Measurements from ENCODE around the gene REXO4.
"Not testable (repeated sequence)": the region's sequence is repeated elsewhere in the genome, so short reads cannot be mapped to it uniquely, and the experiment has no call there.

The REXO4 gene

GRCh38 chr9:133419005-133419404, 1.2 kb upstream of the REXO4 start:
- FAIRE-seq: no peak

DNA sequence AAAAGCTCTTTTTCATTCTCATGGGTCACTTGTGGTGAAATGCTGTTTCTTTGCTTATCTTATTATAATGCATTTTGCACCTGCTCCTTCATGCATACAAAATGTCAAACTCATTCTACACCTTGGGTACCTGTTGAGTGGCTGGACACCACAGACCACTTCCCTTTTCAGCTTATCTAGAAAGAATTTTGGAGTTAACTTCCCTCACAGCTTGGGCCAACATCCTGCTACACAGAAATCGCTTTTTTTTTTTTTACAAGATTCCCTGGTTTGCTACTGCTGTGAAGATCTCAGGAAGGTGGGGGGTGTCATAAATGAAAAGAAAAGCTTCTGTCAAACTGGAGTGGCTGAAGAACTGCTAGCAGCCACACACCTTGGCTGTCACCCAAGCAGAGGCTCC, 2.6 kb downstream of the REXO4 start:
- FAIRE-seq: no peak

- no peak for FAIRE-seq
Observed at GRCh38 chr9:133408042-133408441, 9.8 kb downstream of the REXO4 start.

- FAIRE-seq: no peak
Observed at GRCh38 chr9:133406480-133407307, 11.1 kb downstream of the REXO4 start.

DNA sequence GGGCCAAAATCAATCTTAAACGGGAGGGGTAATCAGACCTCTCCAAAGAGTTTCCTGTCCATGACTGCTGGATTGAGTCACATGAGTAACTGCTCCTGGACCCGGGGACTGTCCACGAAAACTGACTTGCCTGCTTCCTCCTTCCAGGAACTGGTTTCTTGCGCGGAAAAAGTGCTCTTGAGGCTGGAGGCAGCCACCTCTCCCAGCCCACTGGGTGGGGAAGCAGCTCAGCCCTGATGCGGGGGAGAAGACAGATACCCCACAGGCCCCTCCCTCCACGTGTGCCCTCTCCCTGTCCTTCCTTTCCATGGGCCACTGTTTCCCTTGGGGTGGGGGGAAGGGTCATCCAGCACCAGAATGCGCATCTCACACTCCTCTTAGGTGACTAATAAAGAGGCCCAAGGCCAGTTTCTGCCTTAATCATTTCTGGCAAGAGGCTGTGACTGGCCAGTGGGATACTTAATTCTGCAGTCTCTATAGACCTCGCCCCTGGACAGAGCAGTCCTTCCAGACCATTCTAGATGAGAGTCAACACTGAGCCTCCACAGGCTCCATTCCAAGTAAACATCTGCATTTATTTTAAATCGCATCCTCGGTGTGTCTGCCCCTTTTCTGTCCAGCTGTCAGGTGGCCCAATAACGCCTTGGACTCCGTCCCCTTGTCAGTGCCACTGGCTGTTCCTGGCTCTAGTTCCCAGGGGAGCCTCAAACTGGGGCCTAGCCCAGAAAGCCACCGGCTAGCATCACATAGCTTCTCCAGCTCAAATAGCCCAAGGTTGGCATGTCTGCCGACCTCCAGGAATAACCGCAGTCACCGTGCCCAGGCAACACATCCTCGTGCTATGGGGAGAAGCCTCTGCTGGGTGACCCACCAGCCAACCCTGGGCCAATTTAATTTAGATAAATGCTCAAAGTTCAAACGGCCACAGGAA, 12.0 kb downstream of the REXO4 start:
- no peak for FAIRE-seq

GRCh38 chr9:133404454-133405002, 13.3 kb downstream of the REXO4 start:
- no peak for FAIRE-seq

DNA sequence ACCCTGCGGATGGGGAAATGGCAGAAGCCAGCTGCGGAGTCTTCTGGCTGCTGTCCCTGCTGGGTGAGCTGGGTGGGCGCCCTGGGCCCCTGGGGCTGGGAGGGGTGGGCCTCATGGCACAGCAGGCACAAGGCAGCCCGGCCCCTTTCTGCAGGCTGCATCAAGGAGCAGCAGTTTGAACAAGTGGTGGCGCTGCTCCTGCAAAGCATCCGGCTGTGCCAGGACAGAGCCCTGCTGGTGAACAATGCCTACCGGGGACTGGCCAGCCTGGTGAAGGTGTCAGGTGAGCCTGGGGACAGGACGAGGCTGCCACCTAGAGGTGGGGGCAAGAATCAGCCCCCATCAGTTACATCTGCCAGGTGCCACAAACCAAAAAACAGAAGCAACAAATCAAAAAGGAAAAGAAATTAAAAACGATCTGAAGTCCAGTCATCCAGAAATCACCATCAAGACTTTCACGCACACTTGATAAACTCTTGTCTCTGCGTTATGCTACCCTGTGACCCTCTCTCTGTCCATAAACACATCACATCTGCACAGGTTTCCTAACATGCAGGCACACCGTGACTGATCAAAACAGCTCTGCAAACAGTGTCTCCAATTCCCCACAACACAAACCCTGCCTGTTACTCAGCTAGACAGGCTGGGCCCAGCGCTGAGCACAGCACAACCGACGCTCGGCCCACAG, 13.9 kb downstream of the REXO4 start:
- no peak for FAIRE-seq

DNA sequence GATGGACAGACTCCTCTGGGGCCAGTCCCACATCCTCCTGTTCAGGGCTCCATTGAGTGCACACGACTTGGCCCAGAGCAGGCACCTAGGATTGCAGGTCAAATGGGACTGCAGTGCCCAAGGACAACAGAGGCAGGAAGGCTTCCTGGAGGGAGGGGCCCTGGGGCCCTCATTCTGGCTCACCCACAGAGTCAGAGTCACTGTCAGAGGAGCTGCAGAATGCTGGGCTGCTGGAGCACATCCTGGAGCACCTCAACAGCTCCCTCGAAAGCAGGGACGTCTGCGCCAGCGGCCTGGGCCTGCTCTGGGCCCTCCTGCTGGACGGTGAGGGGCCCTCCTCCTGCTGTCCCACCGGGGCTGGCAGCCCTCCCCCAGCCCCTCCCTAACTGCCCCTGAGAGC, 15.1 kb downstream of the REXO4 start:
- FAIRE-seq: no peak

- FAIRE-seq: no peak
Observed at GRCh38 chr9:133401588-133401987, 16.2 kb downstream of the REXO4 start.

GRCh38 chr9:133400292-133400691, 17.5 kb downstream of the REXO4 start:
- FAIRE-seq: no peak

DNA sequence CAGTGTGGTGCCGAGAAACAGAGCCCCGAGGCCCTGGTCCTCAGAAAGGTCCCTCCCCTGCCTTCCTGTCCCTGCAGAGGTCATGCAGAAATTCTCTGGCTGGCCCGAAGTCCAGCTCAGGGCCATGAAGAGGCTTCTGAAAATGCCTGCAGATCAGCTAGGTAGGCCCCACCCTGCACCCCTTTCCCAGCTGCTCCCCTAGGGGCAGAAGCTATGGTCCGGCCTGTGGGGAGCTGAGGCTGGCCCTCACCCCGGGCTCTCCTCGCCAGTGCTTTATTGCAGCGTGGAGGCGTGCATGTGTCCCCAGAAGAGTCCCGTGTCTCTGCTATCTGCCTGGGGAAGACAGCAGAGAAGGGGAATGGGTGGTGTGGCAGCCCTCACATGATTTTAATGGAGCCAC, 19.9 kb downstream of the REXO4 start:
- no peak for FAIRE-seq

- no peak for FAIRE-seq
Observed at GRCh38 chr9:133397370-133397769, 20.4 kb downstream of the REXO4 start.

DNA sequence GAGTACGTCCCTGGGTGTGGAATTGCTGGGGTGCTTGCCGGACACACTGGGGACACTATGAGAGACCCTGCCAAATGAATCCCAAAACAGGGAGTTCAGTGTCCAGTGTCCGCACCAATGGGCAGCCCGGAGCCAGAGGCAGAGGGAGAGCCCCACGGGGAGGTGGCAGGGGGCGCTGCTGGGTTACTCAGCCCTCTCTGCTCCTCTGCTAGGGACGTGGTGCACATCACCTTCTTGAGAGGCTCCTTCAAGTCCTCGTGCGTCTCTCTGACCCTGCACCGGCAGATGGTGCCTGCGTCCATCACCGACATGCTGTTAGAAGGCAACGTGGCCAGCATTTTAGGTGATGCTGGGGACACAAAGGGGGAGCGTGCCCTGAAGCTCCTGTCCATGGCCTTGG, 20.9 kb downstream of the REXO4 start:
- FAIRE-seq: no peak

- FAIRE-seq: no peak
Observed at GRCh38 chr9:133394687-133395271, 23.0 kb downstream of the REXO4 start.

DNA sequence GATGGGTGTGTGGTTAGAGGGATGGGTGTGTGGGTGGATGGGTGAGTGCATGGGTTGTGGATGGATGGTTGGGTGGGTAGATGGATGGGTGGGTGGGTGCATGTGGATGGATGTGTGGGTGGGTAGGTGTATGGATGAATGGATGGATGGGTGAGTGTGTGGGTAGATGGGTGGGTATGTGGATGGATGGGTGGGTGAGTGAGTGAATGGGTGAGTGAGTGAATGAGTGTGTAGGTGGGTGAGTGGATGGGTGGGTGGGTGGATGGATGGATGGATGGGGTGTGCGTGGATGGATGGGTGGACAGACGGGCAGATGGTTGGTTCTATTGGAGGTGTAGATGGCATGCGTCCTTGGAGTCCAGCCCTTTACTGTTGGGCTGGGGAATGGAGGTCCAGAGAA, 24.4 kb downstream of the REXO4 start:
- no peak for FAIRE-seq

DNA sequence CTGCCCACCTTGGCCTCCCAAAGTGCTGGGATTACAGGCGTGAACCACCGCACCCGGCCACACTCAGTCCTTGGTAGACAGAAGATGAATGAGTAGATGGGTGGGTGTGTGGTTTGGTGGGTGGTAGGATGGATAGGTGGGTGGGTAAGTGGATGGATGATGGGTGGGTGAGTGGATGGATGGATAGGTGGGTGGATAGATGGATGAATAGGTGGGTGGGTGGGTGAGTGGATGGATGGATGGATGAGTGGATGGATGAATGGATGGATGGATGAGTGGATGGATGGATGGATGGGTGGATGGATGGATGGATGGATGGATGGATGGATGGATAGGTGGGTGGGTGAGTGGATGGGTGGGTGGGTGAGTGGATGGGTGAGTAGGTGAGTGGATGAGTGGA, 25.5 kb downstream of the REXO4 start:
- not testable (repeated sequence) for FAIRE-seq

DNA sequence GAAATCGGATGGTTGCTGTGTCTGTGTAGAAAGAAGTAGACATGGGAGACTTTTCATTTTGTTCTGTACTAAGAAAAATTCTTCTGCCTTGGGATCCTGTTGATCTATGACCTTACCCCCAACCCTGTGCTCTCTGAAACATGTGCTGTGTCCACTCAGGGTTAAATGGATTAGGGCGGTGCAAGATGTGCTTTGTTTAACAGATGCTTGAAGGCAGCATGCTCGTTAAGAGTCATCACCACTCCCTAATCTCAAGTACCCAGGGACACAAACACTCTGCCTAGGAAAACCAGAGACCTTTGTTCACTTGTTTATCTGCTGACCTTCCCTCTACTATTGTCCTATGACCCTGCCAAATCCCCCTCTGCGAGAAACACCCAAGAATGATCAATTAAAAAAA, 26.4 kb downstream of the REXO4 start:
- not testable (repeated sequence) for FAIRE-seq

- FAIRE-seq: no peak
Observed at GRCh38 chr9:133390713-133391112, 27.1 kb downstream of the REXO4 start.

DNA sequence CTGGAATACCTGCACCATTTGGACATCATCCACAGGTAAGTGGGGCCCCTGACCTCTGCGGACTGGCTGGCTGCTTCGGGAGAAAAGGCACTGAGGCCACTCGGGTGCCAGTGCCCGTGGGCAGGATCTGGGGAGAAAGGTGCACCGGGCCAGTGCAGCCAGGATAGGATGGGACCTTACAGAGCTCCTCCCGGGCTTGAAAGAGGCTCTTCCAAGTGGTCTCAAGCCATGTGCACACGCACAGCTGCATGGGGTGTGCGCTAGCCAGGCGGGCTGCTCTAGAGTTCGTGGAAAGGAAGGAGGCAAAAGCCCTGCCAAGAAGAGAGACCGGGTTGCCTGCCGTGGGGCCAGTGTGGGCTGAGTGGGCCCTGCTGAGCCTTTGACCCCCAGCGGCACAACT, 28.2 kb downstream of the REXO4 start:
- no peak for FAIRE-seq

GRCh38 chr9:133389025-133389557, 28.7 kb downstream of the REXO4 start:
- no peak for FAIRE-seq

- no peak for FAIRE-seq
Observed at GRCh38 chr9:133387680-133388079, 30.1 kb downstream of the REXO4 start.

GRCh38 chr9:133386338-133386737, 31.5 kb downstream of the REXO4 start:
- FAIRE-seq: no peak

All from G401.6 (cell line).